Prostate gland (tissue), 2 donors: Measurements from ENCODE around the gene COL15A1.

Experiments used
- CTCF ChIP-seq, 4 experiments: fragments of 200-600 bp in 2 of 4; fragments of 450-650 bp in 2 of 4; sonication (generic) in 2 of 4; IDR thresholded peaks; 1 replicate in 3 of 4; 2 replicates in 1 of 4; pipeline ENCODE4 v1.5.1; 2016 to 2019; ENCODE audit warnings: antibody characterized with exemption in 4 of 4, mild to moderate bottlenecking in 2 of 4, moderate library complexity in 2 of 4
- POLR2A ChIP-seq: fragments of 450-650 bp; IDR thresholded peaks from one replicate; pipeline ENCODE4 v1.6.1; 2016; ENCODE audit warnings: antibody characterized with exemption, mild to moderate bottlenecking

- TF ChIP-seq CTCF (IDR thresholded peaks at IDR 0.05) (no peak), POLR2A (no peak)
Observed at GRCh38 chr9:99075246-99075912, 131.7 kb downstream of the COL15A1 start.
